ENCODE measurements around the gene TSC22D2.

- TF ChIP-seq POLR2A (IDR thresholded peaks at IDR 0.05) (no peak), CTCF (IDR thresholded peaks at IDR 0.05) (no peak)
Observed at GRCh38 chr3:150360966-150361365, 47.1 kb upstream of the TSC22D2 start.
